Lung (tissue), 12 donors: ENCODE data around the gene ADRA2A. TPM values are rescaled to one million over a fixed set of nuclear protein-coding genes. Genes with fewer than 3 reads are reported as not detected.

Source experiments
- ATAC-seq: fragments of 200-7000 bp; cut with Tn5 transposase; one replicate; pipeline ENCODE4 v1.9.1; 2020; ENCODE audit warnings: moderate number of reproducible peaks; ENCODE audit not compliant: insufficient read depth, low FRiP score
- DNase-seq, 3 donors: peaks; one replicate each; pipeline ENCODE4 v3.0.0-alpha.2; 2013 to 2017
- H3K27ac ChIP-seq, 2 donors: one replicate each; pipeline ENCODE4 v1.5.1; 2013; ENCODE audit warnings: mild to moderate bottlenecking in 2 of 2, moderate library complexity in 2 of 2, control low read depth in 1 of 2, inconsistent platforms in 1 of 2, low read depth in 1 of 2, low read length in 1 of 2
- H3K27me3 ChIP-seq, 3 donors: one replicate each; pipeline ENCODE4 v1.5.1; 2013; ENCODE audit warnings: low read length in 2 of 3; ENCODE audit not compliant: control insufficient read depth in 3 of 3, insufficient read depth in 3 of 3
- H3K36me3 ChIP-seq, 4 donors: one replicate each; pipeline ENCODE4 v1.5.1; 2013; ENCODE audit warnings: low read length in 4 of 4, mild to moderate bottlenecking in 1 of 4, moderate library complexity in 1 of 4; ENCODE audit not compliant: control insufficient read depth in 4 of 4, insufficient read depth in 4 of 4
- H3K4me1 ChIP-seq, 5 donors: one replicate each; pipeline ENCODE4 v1.5.1; 2013; ENCODE audit warnings: low read length in 5 of 5, mild to moderate bottlenecking in 2 of 5, moderate library complexity in 1 of 5; ENCODE audit not compliant: control insufficient read depth in 5 of 5, insufficient read depth in 5 of 5
- H3K4me3 ChIP-seq: one replicate; pipeline ENCODE4 v1.5.1; 2013; ENCODE audit warnings: mild to moderate bottlenecking, control low read depth, moderate library complexity
- H3K9ac ChIP-seq, 2 donors: one replicate each; pipeline ENCODE4 v1.5.1; 2013; ENCODE audit warnings: low read length in 2 of 2, control low read depth in 1 of 2; ENCODE audit not compliant: insufficient read depth in 1 of 2
- H3K9me3 ChIP-seq, 4 donors: one replicate each; pipeline ENCODE4 v1.5.1; 2013; ENCODE audit warnings: low read length in 3 of 4, mild to moderate bottlenecking in 1 of 4, moderate library complexity in 1 of 4; ENCODE audit not compliant: control insufficient read depth in 4 of 4, insufficient read depth in 3 of 4
- CTCF ChIP-seq: IDR thresholded peaks from 2 replicates; pipeline ENCODE4 v1.5.1; 2012; ENCODE audit warnings: mild to moderate bottlenecking; ENCODE audit errors: control extremely low read depth, extremely low read depth
- WGBS, 2 donors: extraction: QIAGEN DNeasy Blood & Tissue Kit; methylation state at CpG; one replicate each; pipeline ENCODE4 v1.1.7; 2013; 5-methylcytosine and 5-hydroxymethylcytosine counted together
- polyA plus RNA-seq, 2 donors: library from polyadenylated mRNA; stranded (reverse); fragments of 200-250 nt; gene quantifications; one replicate each; pipeline ENCODE4 v1.2.1, GENCODE V29; 2013
- total RNA-seq, 2 donors: library from RNA; depleted of rRNA in 1 of 2; stranded (reverse); fragments of >200 nt in 1 of 2; gene quantifications; one replicate each; pipeline ENCODE4 v1.2.1, GENCODE V29; 2014 to 2021
- donor health status: control.
- donor health status: control.
- donor health status: Bipolar disorder and iron deficiency.
- donor health status: healthy.
- donor health status: DM: yes; HTN: yes; CAD: no.

The ADRA2A gene
- total and polyA plus RNA-seq, 4 donors, result 0.37 to 9.8 (median 1.6) TPM

- H3K4me3 ChIP-seq, result no peak overlapping the region
- ATAC-seq, result peak; percentile 50
- DNase-seq, result peak; percentile 55 to 68 (median 67)
- TF ChIP-seq CTCF, result peak; percentile 43
- H3K27me3 ChIP-seq, result peaks cover 4 to 50% (median 45%) of the 10 kb centered on the region in 3 donors
- H3K9ac ChIP-seq, result no peak overlapping the region
- H3K4me1 ChIP-seq, result peaks cover 0 to 29% (median 14%) of the 10 kb centered on the region in 5 donors
- WGBS, 2 donors, result 1% methylated on average over 39 of the region's 39 CpGs
- no peak overlapping the region for H3K27ac ChIP-seq
- H3K36me3 ChIP-seq, result no peaks in the 10 kb centered on the region
- peaks cover 0 to 15% (median 0%) of the 10 kb centered on the region in 4 donors for H3K9me3 ChIP-seq
Observed at GRCh38 chr10:111076191-111076681, 593 bp upstream of the ADRA2A start.

- Histone ChIP-seq H3K36me3 (no peaks in the 10 kb centered on the region), H3K9ac (no peak overlapping the region), H3K4me1 (peaks cover 0 to 29% (median 14%) of the 10 kb centered on the region in 5 donors), H3K9me3 (peaks cover 0 to 15% (median 0%) of the 10 kb centered on the region in 4 donors), H3K27ac (no peak overlapping the region), H3K27me3 (peaks cover 4 to 43% (median 41%) of the 10 kb centered on the region in 3 donors), H3K4me3 (peak overlapping the region; percentile 30)
- DNase-seq (peak in 1 of 3 donors; percentile 14), ATAC-seq (no peak)
- TF ChIP-seq CTCF, result no peak
- WGBS, 2 donors, result 1 to 3% methylated on average over 15 of the region's 15 CpGs
Observed at GRCh38 chr10:111077479-111077784, 603 bp downstream of the ADRA2A start.

GRCh38 chr10:111077785-111078504 is 1.1 kb downstream of the ADRA2A start:
- no peak for ATAC-seq

More at GRCh38 chr10:111077785-111078504, 1.1 kb downstream of the ADRA2A start:
- no peak for TF ChIP-seq CTCF
- H3K9ac ChIP-seq, result no peak overlapping the region
- H3K9me3 ChIP-seq, result peaks cover 0 to 15% (median 0%) of the 10 kb centered on the region in 4 donors
- WGBS, 2 donors, result 7 to 13% methylated on average over 78 of the region's 78 CpGs
- H3K4me3 ChIP-seq, result peak overlapping the region; percentile 30
- peaks cover 0 to 29% (median 14%) of the 10 kb centered on the region in 5 donors for H3K4me1 ChIP-seq
- DNase-seq, result peak; percentile 4 to 34 (median 29)
- peaks cover 4 to 43% (median 41%) of the 10 kb centered on the region in 3 donors for H3K27me3 ChIP-seq
- no peaks in the 10 kb centered on the region for H3K36me3 ChIP-seq
- no peak overlapping the region for H3K27ac ChIP-seq
